ENCODE results near the gene SYNE1.

SYNE1 gene

GRCh38 chr6:152595499-152595898, 41.7 kb downstream of the SYNE1 start:
- Histone ChIP-seq H3K27ac (ENCODE audit: low read depth, low read length) (no peak overlapping the region), H3K9me3 (ENCODE audit: control insufficient read depth in 1 of 2, low read length in 2 of 2) (no peaks in the 10 kb centered on the region), H3K27me3 (ENCODE audit: control insufficient read depth in 1 of 2, insufficient read depth in 2 of 2, low read length in 2 of 2) (no peaks in the 10 kb centered on the region), H3K36me3 (ENCODE audit: control insufficient read depth in 1 of 2, insufficient read depth in 2 of 2, low read length in 2 of 2) (no peaks in the 10 kb centered on the region), H3K4me1 (ENCODE audit: control insufficient read depth in 1 of 2, insufficient read depth in 2 of 2, low read length in 2 of 2) (peaks cover 0 to 6% of the 10 kb centered on the region in 2 donors), H3K4me3 (ENCODE audit: low read depth in 1 of 2, low read length in 2 of 2) (no peak overlapping the region), H3K9ac (ENCODE audit: low read depth in 1 of 2, low read length in 2 of 2) (no peak overlapping the region)

- H3K27ac ChIP-seq (ENCODE audit: low read depth, low read length) = no peak overlapping the region
Measured at GRCh38 chr6:152594701-152595100, 42.5 kb downstream of the SYNE1 start.

GRCh38 chr6:152588456-152588855, 48.7 kb downstream of the SYNE1 start:
- no peaks in the 10 kb centered on the region for H3K4me1 ChIP-seq (ENCODE audit: control insufficient read depth in 1 of 2, insufficient read depth in 2 of 2, low read length in 2 of 2)
- H3K9me3 ChIP-seq (ENCODE audit: control insufficient read depth in 1 of 2, low read length in 2 of 2) = no peaks in the 10 kb centered on the region
- no peak overlapping the region for H3K4me3 ChIP-seq (ENCODE audit: low read depth in 1 of 2, low read length in 2 of 2)
- H3K36me3 ChIP-seq (ENCODE audit: control insufficient read depth in 1 of 2, insufficient read depth in 2 of 2, low read length in 2 of 2) = no peaks in the 10 kb centered on the region
- no peaks in the 10 kb centered on the region for H3K27me3 ChIP-seq (ENCODE audit: control insufficient read depth in 1 of 2, insufficient read depth in 2 of 2, low read length in 2 of 2)
- no peak overlapping the region for H3K27ac ChIP-seq (ENCODE audit: low read depth, low read length)
- H3K9ac ChIP-seq (ENCODE audit: low read depth in 1 of 2, low read length in 2 of 2) = no peak overlapping the region

More at GRCh38 chr6:152594701-152595100, 42.5 kb downstream of the SYNE1 start:
- H3K9me3 ChIP-seq (ENCODE audit: control insufficient read depth in 1 of 2, low read length in 2 of 2) = no peaks in the 10 kb centered on the region
- H3K4me3 ChIP-seq (ENCODE audit: low read depth in 1 of 2, low read length in 2 of 2) = no peak overlapping the region
- no peaks in the 10 kb centered on the region for H3K36me3 ChIP-seq (ENCODE audit: control insufficient read depth in 1 of 2, insufficient read depth in 2 of 2, low read length in 2 of 2)
- H3K27me3 ChIP-seq (ENCODE audit: control insufficient read depth in 1 of 2, insufficient read depth in 2 of 2, low read length in 2 of 2) = no peaks in the 10 kb centered on the region
- H3K9ac ChIP-seq (ENCODE audit: low read depth in 1 of 2, low read length in 2 of 2) = no peak overlapping the region
- peaks cover 0 to 6% of the 10 kb centered on the region in 2 donors for H3K4me1 ChIP-seq (ENCODE audit: control insufficient read depth in 1 of 2, insufficient read depth in 2 of 2, low read length in 2 of 2)

GRCh38 chr6:152587473-152587872, 49.7 kb downstream of the SYNE1 start:
- Histone ChIP-seq H3K36me3 (ENCODE audit: control insufficient read depth in 1 of 2, insufficient read depth in 2 of 2, low read length in 2 of 2) (no peaks in the 10 kb centered on the region), H3K9me3 (ENCODE audit: control insufficient read depth in 1 of 2, low read length in 2 of 2) (no peaks in the 10 kb centered on the region), H3K27ac (ENCODE audit: low read depth, low read length) (no peak overlapping the region), H3K4me1 (ENCODE audit: control insufficient read depth in 1 of 2, insufficient read depth in 2 of 2, low read length in 2 of 2) (no peaks in the 10 kb centered on the region), H3K4me3 (ENCODE audit: low read depth in 1 of 2, low read length in 2 of 2) (no peak overlapping the region), H3K9ac (ENCODE audit: low read depth in 1 of 2, low read length in 2 of 2) (no peak overlapping the region), H3K27me3 (ENCODE audit: control insufficient read depth in 1 of 2, insufficient read depth in 2 of 2, low read length in 2 of 2) (no peaks in the 10 kb centered on the region)

- H3K4me3 ChIP-seq (ENCODE audit: low read depth in 1 of 2, low read length in 2 of 2) = no peak overlapping the region
- no peaks in the 10 kb centered on the region for H3K9me3 ChIP-seq (ENCODE audit: control insufficient read depth in 1 of 2, low read length in 2 of 2)
- no peak overlapping the region for H3K9ac ChIP-seq (ENCODE audit: low read depth in 1 of 2, low read length in 2 of 2)
- no peak overlapping the region for H3K27ac ChIP-seq (ENCODE audit: low read depth, low read length)
- H3K27me3 ChIP-seq (ENCODE audit: control insufficient read depth in 1 of 2, insufficient read depth in 2 of 2, low read length in 2 of 2) = no peaks in the 10 kb centered on the region
- H3K36me3 ChIP-seq (ENCODE audit: control insufficient read depth in 1 of 2, insufficient read depth in 2 of 2, low read length in 2 of 2) = no peaks in the 10 kb centered on the region
- H3K4me1 ChIP-seq (ENCODE audit: control insufficient read depth in 1 of 2, insufficient read depth in 2 of 2, low read length in 2 of 2) = no peaks in the 10 kb centered on the region
Measured at GRCh38 chr6:152585236-152585635, 51.9 kb downstream of the SYNE1 start.

GRCh38 chr6:152583888-152584287, 53.3 kb downstream of the SYNE1 start:
- H3K9ac ChIP-seq (ENCODE audit: low read depth in 1 of 2, low read length in 2 of 2) = no peak overlapping the region
- no peak overlapping the region for H3K4me3 ChIP-seq (ENCODE audit: low read depth in 1 of 2, low read length in 2 of 2)
- no peaks in the 10 kb centered on the region for H3K4me1 ChIP-seq (ENCODE audit: control insufficient read depth in 1 of 2, insufficient read depth in 2 of 2, low read length in 2 of 2)
- H3K27me3 ChIP-seq (ENCODE audit: control insufficient read depth in 1 of 2, insufficient read depth in 2 of 2, low read length in 2 of 2) = no peaks in the 10 kb centered on the region
- no peak overlapping the region for H3K27ac ChIP-seq (ENCODE audit: low read depth, low read length)
- H3K36me3 ChIP-seq (ENCODE audit: control insufficient read depth in 1 of 2, insufficient read depth in 2 of 2, low read length in 2 of 2) = no peaks in the 10 kb centered on the region
- no peaks in the 10 kb centered on the region for H3K9me3 ChIP-seq (ENCODE audit: control insufficient read depth in 1 of 2, low read length in 2 of 2)

- no peaks in the 10 kb centered on the region for H3K9me3 ChIP-seq (ENCODE audit: control insufficient read depth in 1 of 2, low read length in 2 of 2)
- no peaks in the 10 kb centered on the region for H3K27me3 ChIP-seq (ENCODE audit: control insufficient read depth in 1 of 2, insufficient read depth in 2 of 2, low read length in 2 of 2)
- no peak overlapping the region for H3K9ac ChIP-seq (ENCODE audit: low read depth in 1 of 2, low read length in 2 of 2)
- H3K36me3 ChIP-seq (ENCODE audit: control insufficient read depth in 1 of 2, insufficient read depth in 2 of 2, low read length in 2 of 2) = no peaks in the 10 kb centered on the region
- peaks cover 0 to 14% of the 10 kb centered on the region in 2 donors for H3K4me1 ChIP-seq (ENCODE audit: control insufficient read depth in 1 of 2, insufficient read depth in 2 of 2, low read length in 2 of 2)
- no peak overlapping the region for H3K4me3 ChIP-seq (ENCODE audit: low read depth in 1 of 2, low read length in 2 of 2)
- H3K27ac ChIP-seq (ENCODE audit: low read depth, low read length) = peak overlapping the region; percentile 30
Measured at GRCh38 chr6:152576525-152576924, 60.6 kb downstream of the SYNE1 start.

- Histone ChIP-seq H3K9ac (ENCODE audit: low read depth in 1 of 2, low read length in 2 of 2) (no peak overlapping the region), H3K36me3 (ENCODE audit: control insufficient read depth in 1 of 2, insufficient read depth in 2 of 2, low read length in 2 of 2) (no peaks in the 10 kb centered on the region), H3K9me3 (ENCODE audit: control insufficient read depth in 1 of 2, low read length in 2 of 2) (no peaks in the 10 kb centered on the region), H3K4me1 (ENCODE audit: control insufficient read depth in 1 of 2, insufficient read depth in 2 of 2, low read length in 2 of 2) (peaks cover 0 to 14% of the 10 kb centered on the region in 2 donors), H3K4me3 (ENCODE audit: low read depth in 1 of 2, low read length in 2 of 2) (no peak overlapping the region), H3K27me3 (ENCODE audit: control insufficient read depth in 1 of 2, insufficient read depth in 2 of 2, low read length in 2 of 2) (no peaks in the 10 kb centered on the region), H3K27ac (ENCODE audit: low read depth, low read length) (no peak overlapping the region)
Measured at GRCh38 chr6:152575621-152576150, 61.5 kb downstream of the SYNE1 start.

- Histone ChIP-seq H3K4me1 (ENCODE audit: control insufficient read depth in 1 of 2, insufficient read depth in 2 of 2, low read length in 2 of 2) (peaks cover 0 to 14% of the 10 kb centered on the region in 2 donors), H3K27ac (ENCODE audit: low read depth, low read length) (no peak overlapping the region)
Measured at GRCh38 chr6:152575161-152575560, 62.0 kb downstream of the SYNE1 start.

GRCh38 chr6:152573762-152574161, 63.4 kb downstream of the SYNE1 start:
- Histone ChIP-seq H3K9me3 (ENCODE audit: control insufficient read depth in 1 of 2, low read length in 2 of 2) (no peaks in the 10 kb centered on the region), H3K27ac (ENCODE audit: low read depth, low read length) (no peak overlapping the region), H3K4me3 (ENCODE audit: low read depth in 1 of 2, low read length in 2 of 2) (no peak overlapping the region), H3K27me3 (ENCODE audit: control insufficient read depth in 1 of 2, insufficient read depth in 2 of 2, low read length in 2 of 2) (no peaks in the 10 kb centered on the region), H3K9ac (ENCODE audit: low read depth in 1 of 2, low read length in 2 of 2) (no peak overlapping the region), H3K36me3 (ENCODE audit: control insufficient read depth in 1 of 2, insufficient read depth in 2 of 2, low read length in 2 of 2) (no peaks in the 10 kb centered on the region), H3K4me1 (ENCODE audit: control insufficient read depth in 1 of 2, insufficient read depth in 2 of 2, low read length in 2 of 2) (peaks cover 0 to 14% of the 10 kb centered on the region in 2 donors)

More at GRCh38 chr6:152575161-152575560, 62.0 kb downstream of the SYNE1 start:
- Histone ChIP-seq H3K36me3 (ENCODE audit: control insufficient read depth in 1 of 2, insufficient read depth in 2 of 2, low read length in 2 of 2) (no peaks in the 10 kb centered on the region), H3K9ac (ENCODE audit: low read depth in 1 of 2, low read length in 2 of 2) (no peak overlapping the region), H3K27me3 (ENCODE audit: control insufficient read depth in 1 of 2, insufficient read depth in 2 of 2, low read length in 2 of 2) (no peaks in the 10 kb centered on the region), H3K4me3 (ENCODE audit: low read depth in 1 of 2, low read length in 2 of 2) (no peak overlapping the region), H3K9me3 (ENCODE audit: control insufficient read depth in 1 of 2, low read length in 2 of 2) (no peaks in the 10 kb centered on the region)

Measured in duodenal mucosa (tissue), 2 donors.